HG03139 (cell line): Measurements from ENCODE around the gene FAAP100.

Experiments
- ATAC-seq: cut with Tn5 transposase; IDR thresholded peaks from one replicate; pipeline ENCODE4 v1.9.1; 2021; ENCODE audit not compliant: unreplicated experiment

Gene FAAP100

GRCh38 chr17:81491181-81491581 lies 61.0 kb downstream of the FAAP100 start:
- no peak for ATAC-seq

- no peak for ATAC-seq
Observed at GRCh38 chr17:81489998-81490992, 61.9 kb downstream of the FAAP100 start.
